HUES6 (cell line): ENCODE results near the gene FNDC3B.
"Not testable (repeated sequence)": the region's sequence is repeated elsewhere in the genome, so short reads cannot be mapped to it uniquely, and the experiment has no call there.

Experiments
- H3K27ac ChIP-seq: 2 replicates; pipeline ENCODE4 v1.7.0; 2013; ENCODE audit warnings: low read depth, mild to moderate bottlenecking, low read length, inconsistent platforms
- H3K27me3 ChIP-seq: 2 replicates; pipeline ENCODE4 v1.6.1; 2013; ENCODE audit warnings: low read length; ENCODE audit not compliant: control insufficient read depth, insufficient read depth
- H3K36me3 ChIP-seq: 2 replicates; pipeline ENCODE4 v1.6.1; 2013; ENCODE audit warnings: low read length; ENCODE audit not compliant: control insufficient read depth, insufficient read depth
- H3K4me1 ChIP-seq: 2 replicates; pipeline ENCODE4 v1.6.1; 2013; ENCODE audit warnings: low read length; ENCODE audit not compliant: control insufficient read depth, insufficient read depth
- H3K4me3 ChIP-seq: 2 replicates; pipeline ENCODE4 v1.5.1; 2013; ENCODE audit warnings: low read depth, low read length
- H3K9ac ChIP-seq: one replicate; pipeline ENCODE4 v1.6.1; 2013; ENCODE audit warnings: mild to moderate bottlenecking, low read length
- H3K9me3 ChIP-seq: 2 replicates; pipeline ENCODE4 v1.6.1; 2013; ENCODE audit warnings: low read depth, low read length; ENCODE audit not compliant: control insufficient read depth, insufficient read depth

Gene FNDC3B

DNA sequence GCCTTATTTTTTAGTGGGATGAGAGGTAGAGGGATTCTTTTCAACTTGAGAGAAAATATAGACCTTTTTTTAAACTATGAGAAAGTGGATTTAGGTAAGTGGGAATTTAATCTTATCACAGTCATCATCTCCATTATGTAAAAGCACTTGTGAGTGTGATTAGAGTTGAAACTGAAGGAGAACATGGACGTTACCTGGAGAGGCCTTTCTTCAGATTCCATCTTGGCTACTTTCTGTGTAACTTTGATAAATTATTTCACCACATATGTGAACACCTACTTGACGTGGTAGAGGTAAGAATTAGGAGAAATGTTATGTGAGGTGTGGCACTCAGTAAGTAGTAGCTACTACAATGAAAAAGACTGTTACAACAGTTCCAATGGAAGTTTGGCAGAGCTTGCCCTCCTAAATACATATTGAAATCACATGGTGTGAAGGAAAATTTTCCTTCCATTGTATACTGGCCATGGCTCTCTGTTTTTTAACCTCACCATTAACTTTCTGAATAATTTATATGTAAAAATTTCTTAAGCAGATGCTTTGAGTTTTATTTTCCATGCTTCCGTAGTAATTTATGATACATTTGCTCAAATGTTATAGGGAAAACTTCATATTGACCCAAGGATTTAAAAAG lies 193.3 kb downstream of the FNDC3B start:
- no peaks in the 10 kb centered on the region for H3K27me3 ChIP-seq
- H3K9me3 ChIP-seq = no peaks in the 10 kb centered on the region
- H3K36me3 ChIP-seq = peaks cover 15% of the 10 kb centered on the region
- H3K9ac ChIP-seq = no peak overlapping the region
- H3K4me3 ChIP-seq = no peak overlapping the region
- H3K27ac ChIP-seq = no peak overlapping the region
- no peaks in the 10 kb centered on the region for H3K4me1 ChIP-seq

DNA sequence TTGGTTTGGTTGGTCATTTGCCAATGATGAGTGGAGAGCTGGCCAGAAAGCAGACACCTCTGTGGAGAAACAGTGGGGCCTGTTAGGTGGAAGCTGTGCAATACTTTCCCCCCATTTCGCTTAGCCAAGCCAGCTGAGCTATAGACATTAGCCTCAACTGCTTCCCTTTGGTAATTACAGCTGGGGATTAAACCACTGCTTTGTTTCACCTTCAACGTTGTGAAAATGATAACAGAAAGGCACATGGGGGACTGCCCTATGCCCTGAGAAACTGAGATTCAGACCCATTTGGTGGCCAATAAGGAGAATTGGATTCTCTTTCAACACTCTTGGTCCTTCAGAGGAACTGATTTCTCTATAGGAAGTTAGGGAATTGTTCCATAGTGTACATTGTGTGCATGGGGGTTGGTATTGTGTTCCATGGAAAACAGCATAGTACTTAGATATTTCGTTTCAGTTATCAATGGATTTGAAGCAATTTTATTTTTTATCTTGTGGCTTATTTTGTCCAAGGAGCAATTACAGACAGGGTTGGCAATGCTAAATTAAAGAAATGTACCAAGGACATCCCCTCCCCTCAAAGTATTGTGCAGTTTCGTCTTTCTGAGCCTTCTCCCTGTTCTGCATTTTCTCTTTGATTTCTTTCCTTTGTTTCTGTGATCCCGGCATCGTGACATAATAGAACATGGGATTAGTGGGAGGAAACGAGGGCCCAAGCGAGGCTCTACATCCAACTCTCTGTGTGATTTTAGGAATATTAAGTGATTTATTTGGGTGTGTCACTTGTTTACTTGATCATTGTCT lies 194.3 kb downstream of the FNDC3B start:
- H3K4me1 ChIP-seq = no peaks in the 10 kb centered on the region
- H3K27ac ChIP-seq = no peak overlapping the region
- H3K36me3 ChIP-seq = peaks cover 10% of the 10 kb centered on the region
- H3K27me3 ChIP-seq = no peaks in the 10 kb centered on the region
- H3K4me3 ChIP-seq = no peak overlapping the region
- H3K9me3 ChIP-seq = no peaks in the 10 kb centered on the region
- no peak overlapping the region for H3K9ac ChIP-seq

DNA sequence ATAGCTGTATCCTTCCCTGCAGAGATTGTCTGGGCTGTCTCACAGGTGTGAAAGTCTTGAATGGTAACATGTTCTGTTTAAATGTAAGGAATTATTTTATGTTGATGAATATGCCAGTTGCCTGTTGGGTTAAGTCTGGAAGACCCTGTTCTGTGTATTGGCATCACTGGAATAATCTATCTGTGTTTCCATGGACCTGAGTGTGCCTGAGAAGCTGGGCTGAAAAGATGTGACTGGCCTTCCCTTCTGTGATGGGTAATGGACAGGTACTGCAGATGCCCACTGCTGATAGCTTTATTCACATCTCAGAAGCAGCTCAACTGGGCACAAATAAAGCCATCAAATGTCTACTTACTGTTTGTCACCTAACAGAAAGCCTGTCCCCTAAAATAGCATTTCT lies 196.3 kb downstream of the FNDC3B start:
- Histone ChIP-seq H3K9me3 (peaks cover 14% of the 10 kb centered on the region), H3K9ac (no peak overlapping the region), H3K36me3 (peaks cover 11% of the 10 kb centered on the region), H3K27me3 (no peaks in the 10 kb centered on the region), H3K4me3 (no peak overlapping the region), H3K4me1 (no peaks in the 10 kb centered on the region), H3K27ac (no peak overlapping the region)

DNA sequence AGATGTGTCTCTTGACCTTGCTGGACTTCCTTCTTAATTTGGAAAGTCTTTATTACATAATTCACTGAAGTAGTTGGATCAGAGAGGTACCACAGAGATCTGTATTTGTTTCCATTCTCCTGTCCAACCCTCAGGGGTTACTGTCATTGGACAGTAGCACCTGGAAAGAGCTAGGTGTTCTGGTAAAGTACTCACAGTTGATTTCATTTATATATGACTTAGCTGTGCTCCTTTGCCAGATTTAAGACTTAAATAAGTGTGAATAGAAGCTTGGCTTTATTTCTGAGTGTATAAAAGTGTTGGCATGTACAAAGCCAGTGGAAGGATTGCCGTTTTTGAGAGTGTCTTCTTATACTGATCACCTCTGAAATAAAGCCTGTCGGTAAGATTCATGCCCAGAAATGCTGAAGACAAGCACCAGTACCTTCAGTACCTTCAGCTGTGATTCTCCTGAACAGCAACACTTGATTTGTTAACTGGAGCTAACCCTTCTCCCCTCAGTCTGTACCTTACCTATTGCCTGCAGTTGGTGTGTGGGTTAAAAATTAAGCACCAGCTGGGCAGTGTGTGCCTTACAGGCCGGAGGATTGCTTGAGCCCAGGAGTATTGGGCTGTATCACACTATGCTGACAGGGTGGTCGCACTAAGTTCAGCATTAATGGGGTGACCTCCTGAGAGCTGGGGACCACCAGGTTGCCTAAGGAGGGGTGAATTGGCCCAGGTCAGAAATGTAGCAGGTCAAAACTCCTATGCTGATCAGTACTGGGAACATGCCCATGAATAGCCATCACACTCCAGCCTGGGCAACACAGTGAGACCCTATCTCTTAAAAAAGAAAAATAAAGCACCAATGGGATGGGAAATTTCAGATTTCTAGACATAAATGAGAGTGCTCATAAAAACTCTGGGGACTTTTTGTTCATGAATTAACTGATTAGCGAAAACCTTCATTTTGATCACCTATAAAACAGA lies 197.7 kb downstream of the FNDC3B start:
- Histone ChIP-seq H3K9me3 (peaks cover 27% of the 10 kb centered on the region), H3K9ac (no peak overlapping the region), H3K4me3 (no peak overlapping the region), H3K4me1 (no peaks in the 10 kb centered on the region), H3K27me3 (no peaks in the 10 kb centered on the region), H3K36me3 (peaks cover 19% of the 10 kb centered on the region), H3K27ac (no peak overlapping the region)

DNA sequence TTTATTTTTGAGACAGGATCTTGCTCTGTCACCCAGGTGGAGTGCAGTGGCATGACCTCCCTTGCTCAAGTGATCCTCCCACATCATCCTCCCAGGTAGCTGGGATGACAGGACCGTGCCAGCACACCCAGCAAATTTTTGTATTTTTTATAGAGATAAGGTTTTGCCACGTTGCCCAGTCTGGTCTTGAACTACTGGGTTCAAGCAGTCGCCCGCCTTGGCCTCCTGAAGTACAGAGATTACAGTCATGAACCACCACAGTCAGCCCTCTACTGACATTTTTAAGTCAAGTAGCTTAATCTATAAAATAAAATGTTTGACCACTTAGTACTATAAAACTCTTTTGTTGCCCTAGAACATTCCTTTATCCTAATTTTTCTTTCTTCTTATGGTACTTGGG lies 198.8 kb downstream of the FNDC3B start:
- Histone ChIP-seq H3K9me3 (peaks cover 38% of the 10 kb centered on the region), H3K4me1 (no peaks in the 10 kb centered on the region), H3K27ac (no peak overlapping the region), H3K27me3 (no peaks in the 10 kb centered on the region), H3K4me3 (no peak overlapping the region), H3K36me3 (peaks cover 30% of the 10 kb centered on the region), H3K9ac (no peak overlapping the region)

DNA sequence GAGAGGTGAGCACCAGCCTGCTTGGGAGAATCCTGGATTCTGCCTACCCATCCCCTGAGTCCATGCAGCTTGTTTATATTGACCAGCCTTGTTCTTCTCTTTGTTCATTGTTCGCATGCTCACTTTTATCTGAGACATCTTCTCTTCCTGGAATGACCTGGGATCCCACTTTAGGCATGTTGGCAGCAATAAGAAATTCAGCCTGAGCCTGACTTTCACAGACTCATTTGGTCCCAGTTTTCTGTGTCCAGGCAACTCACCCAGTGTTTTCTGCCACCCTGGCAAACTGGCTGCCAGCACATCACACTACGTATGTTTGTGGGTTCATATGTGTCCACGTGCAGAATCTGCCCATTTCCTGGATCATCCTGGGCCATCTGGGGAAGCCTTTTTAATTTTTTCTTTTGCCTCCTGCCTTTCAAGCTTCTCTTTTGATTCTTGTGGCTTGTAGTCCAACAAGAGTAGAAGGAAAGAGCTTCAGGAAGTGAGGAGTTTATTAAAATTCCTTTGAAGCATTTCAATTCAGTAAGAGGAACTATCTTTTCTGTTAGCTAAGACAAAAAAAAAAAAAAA lies 199.9 kb downstream of the FNDC3B start:
- H3K9ac ChIP-seq = no peak overlapping the region
- H3K27ac ChIP-seq = no peak overlapping the region
- H3K4me3 ChIP-seq = no peak overlapping the region
- H3K27me3 ChIP-seq = no peaks in the 10 kb centered on the region
- H3K36me3 ChIP-seq = peaks cover 32% of the 10 kb centered on the region
- H3K4me1 ChIP-seq = no peaks in the 10 kb centered on the region
- H3K9me3 ChIP-seq = peaks cover 43% of the 10 kb centered on the region

DNA sequence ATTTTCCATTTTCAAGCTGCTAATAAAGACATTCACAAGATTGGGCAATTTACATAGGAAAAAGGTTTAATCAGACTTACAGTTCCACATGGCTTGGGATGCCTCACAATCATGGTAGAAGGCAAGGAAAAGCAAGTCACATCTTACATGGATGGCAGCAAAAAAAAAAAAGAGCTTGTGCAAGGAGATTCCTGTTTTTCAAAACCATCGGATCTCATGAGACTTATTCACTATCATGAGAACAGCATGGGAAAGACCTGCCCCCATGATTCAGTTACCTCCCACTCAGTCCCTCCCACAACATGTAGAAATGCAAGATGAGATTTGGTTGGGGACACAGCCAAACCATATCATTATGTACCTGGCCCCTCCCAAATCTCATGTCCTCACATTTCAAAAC lies 202.0 kb downstream of the FNDC3B start:
- Histone ChIP-seq H3K27me3 (no peaks in the 10 kb centered on the region), H3K4me1 (no peaks in the 10 kb centered on the region), H3K36me3 (peaks cover 32% of the 10 kb centered on the region), H3K27ac (no peak overlapping the region), H3K9ac (no peak overlapping the region), H3K9me3 (peaks cover 43% of the 10 kb centered on the region), H3K4me3 (no peak overlapping the region)

DNA sequence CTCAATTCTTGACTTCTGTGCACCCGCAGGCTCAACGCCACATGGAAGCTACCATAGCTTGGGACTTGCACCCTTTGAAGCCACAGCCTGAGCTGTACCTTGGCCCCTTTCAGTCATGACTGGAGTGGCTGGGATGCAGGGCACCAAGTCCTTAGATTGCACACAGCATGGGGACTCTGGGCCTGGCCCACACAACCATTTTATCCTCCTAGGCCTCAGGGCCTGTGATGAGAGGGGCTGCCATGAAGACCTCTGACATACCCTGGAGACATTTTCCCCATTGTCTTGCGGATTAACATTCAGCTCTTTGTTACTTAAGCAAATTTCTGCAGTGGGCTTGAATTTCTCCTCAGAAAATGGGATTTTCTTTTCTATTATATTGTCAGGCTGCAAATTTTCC lies 203.1 kb downstream of the FNDC3B start:
- peaks cover 33% of the 10 kb centered on the region for H3K36me3 ChIP-seq

DNA sequence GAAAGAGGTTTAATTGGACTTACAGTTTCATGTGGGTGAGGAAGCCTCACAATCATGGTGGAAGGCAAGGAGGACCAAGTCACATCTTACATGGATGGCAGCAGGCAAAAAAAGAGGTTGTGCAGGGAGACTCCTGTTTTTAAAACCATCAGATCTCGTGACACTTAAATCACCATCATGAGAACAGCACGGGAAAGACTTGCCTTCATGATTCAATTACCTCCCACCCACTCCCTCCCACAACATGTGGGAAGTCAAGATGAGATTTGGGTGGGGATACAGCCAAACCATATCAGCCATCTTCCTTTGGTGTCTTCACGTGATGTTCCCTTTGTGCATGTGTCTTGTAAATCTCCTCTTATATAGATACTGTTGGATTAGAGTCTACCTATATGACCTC lies 204.0 kb downstream of the FNDC3B start:
- H3K9ac ChIP-seq, H3K27me3 ChIP-seq, H3K4me3 ChIP-seq, H3K27ac ChIP-seq: not testable (repeated sequence)
- Histone ChIP-seq H3K9me3 (peaks cover 43% of the 10 kb centered on the region), H3K36me3 (peaks cover 34% of the 10 kb centered on the region), H3K4me1 (peaks cover 18% of the 10 kb centered on the region)

More for the DNA sequence above, 203.1 kb downstream of the FNDC3B start:
- H3K4me3 ChIP-seq, H3K4me1 ChIP-seq, H3K9ac ChIP-seq, H3K27ac ChIP-seq, H3K27me3 ChIP-seq: not testable (repeated sequence)
- H3K9me3 ChIP-seq = peaks cover 43% of the 10 kb centered on the region

DNA sequence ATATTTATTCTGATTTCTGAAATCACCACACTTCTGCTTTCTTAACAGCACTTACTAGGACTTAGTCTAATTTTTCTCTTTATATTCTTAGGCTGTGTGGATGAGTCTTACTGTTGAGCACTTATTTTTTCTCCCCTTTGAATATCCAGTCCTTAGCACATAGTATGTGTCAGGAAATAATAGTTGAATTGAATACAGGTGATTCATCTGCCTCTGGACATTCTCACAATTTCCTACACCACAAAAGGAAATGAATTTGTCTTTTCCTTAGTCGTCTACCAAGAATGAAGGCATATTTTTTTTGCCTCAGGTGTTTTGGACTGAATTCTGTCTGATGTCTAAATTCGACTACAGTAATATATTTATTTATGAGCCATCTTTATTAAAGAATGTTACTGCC lies 204.6 kb downstream of the FNDC3B start:
- Histone ChIP-seq H3K27me3 (no peaks in the 10 kb centered on the region), H3K4me3 (no peak overlapping the region), H3K9me3 (peaks cover 43% of the 10 kb centered on the region), H3K4me1 (peaks cover 18% of the 10 kb centered on the region), H3K36me3 (peaks cover 34% of the 10 kb centered on the region), H3K27ac (no peak overlapping the region), H3K9ac (no peak overlapping the region)
